ENCODE measurements around the gene ZNF668. TPM values are rescaled to one million over a fixed set of nuclear protein-coding genes. Genes with fewer than 3 reads are reported as not detected.

The ZNF668 gene
- total RNA-seq, 1 donor from 2014 or later = 19.7 TPM

DNA sequence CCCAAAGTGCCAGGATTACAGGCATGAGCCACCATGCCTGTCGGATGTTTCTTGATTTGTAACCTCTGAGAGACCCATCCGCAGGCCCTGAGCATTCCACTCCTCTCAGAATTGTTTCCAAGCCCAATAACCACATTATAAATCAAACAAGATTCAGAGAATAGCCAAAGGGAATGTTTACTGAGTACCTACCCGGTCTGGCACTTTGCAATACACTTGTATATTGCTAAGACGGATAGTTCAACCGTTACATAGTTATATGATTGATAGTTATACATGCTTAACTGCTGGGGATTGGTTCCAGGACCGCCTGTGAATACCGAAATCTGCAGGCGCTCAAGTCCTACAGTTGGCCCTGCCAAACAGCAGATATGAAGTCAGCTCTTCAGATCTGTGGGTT, 40.4 kb upstream of the ZNF668 start:
- Mint-ChIP-seq H3K27ac (ENCODE audit: unreplicated experiment) (no peak overlapping the region), H3K9me3 (no peaks in the 10 kb centered on the region), H3K27me3 (ENCODE audit: low read depth) (no peaks in the 10 kb centered on the region), H3K4me3 (peak overlapping the region; percentile 17), H3K4me1 (peaks cover 14% of the 10 kb centered on the region), H3K36me3 (ENCODE audit: low read depth) (peaks cover 3% of the 10 kb centered on the region)
- DNase-seq (ENCODE audit: low read depth, low spot score) = no peak
- no peak for TF ChIP-seq CTCF (conservative IDR thresholded peaks at IDR 0.05)

DNA sequence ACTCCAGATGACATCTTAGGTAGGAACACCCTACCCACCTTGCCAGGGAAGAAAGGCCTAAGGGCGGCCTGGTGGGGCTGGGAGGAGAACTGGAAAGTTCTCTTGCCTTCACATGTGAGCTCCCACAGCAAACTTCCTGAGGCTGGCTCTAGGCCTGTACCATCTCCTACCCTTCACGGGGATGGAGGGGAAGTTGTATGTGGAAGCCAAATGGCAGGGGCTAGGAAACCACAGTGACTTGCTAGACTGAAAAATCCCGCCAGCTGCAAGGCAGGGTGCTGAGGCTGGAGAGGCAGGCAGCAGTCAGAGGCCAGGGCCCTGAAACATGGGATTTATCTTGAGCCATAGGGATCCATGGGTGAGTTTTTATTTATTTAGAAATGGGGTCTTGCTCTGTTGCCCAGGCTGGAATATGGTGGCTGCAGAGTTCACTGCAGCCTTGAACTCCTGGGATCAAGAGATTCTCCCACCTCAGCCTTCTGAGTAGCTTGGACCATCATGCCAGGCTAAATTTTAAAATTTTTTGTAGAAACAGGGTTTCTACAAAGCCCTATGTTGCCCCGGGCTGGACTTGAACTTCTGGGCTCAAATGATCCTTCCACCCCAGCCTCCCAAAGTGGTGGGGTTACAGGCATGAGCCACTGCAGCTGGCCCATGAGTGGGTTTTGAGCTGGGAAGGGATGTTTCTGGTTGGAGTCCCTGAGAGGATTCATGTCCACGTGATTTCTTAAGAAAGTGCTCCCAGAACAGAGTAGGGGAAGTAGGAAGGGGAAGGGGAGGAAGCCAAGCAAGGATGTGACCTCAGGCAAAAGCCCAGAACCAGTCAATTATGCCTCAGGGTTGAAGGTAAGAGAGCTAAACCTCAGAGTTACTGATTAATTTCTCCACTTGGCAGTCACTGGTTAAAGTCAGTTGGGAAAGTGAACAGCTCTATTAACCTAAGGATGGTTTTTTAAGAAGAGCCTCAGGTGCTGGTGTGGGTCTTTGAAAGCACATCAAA, 39.4 kb upstream of the ZNF668 start:
- no peak overlapping the region for H3K27ac Mint-ChIP-seq (ENCODE audit: unreplicated experiment)
- H3K36me3 Mint-ChIP-seq (ENCODE audit: low read depth) = peaks cover 3% of the 10 kb centered on the region
- peak overlapping the region; percentile 68 for H3K4me3 Mint-ChIP-seq
- H3K9me3 Mint-ChIP-seq = no peaks in the 10 kb centered on the region
- no peak for DNase-seq (ENCODE audit: low read depth, low spot score)
- no peak for TF ChIP-seq CTCF (conservative IDR thresholded peaks at IDR 0.05)
- no peaks in the 10 kb centered on the region for H3K27me3 Mint-ChIP-seq (ENCODE audit: low read depth)
- H3K4me1 Mint-ChIP-seq = peaks cover 10% of the 10 kb centered on the region

- Mint-ChIP-seq H3K4me3 (peak overlapping the region; percentile 68), H3K4me1 (peaks cover 9% of the 10 kb centered on the region), H3K9me3 (no peaks in the 10 kb centered on the region), H3K36me3 (ENCODE audit: low read depth) (peaks cover 3% of the 10 kb centered on the region), H3K27me3 (ENCODE audit: low read depth) (no peaks in the 10 kb centered on the region), H3K27ac (ENCODE audit: unreplicated experiment) (no peak overlapping the region)
- no peak for DNase-seq (ENCODE audit: low read depth, low spot score)
- TF ChIP-seq CTCF (conservative IDR thresholded peaks at IDR 0.05) = no peak
These were observed 38.7 kb upstream of the ZNF668 start for GRCh38 chr16:31112711-31113110.

- H3K4me3 Mint-ChIP-seq = peak overlapping the region; percentile 73
- H3K4me1 Mint-ChIP-seq = peaks cover 13% of the 10 kb centered on the region
- TF ChIP-seq CTCF (conservative IDR thresholded peaks at IDR 0.05) = no peak
- no peaks in the 10 kb centered on the region for H3K27me3 Mint-ChIP-seq (ENCODE audit: low read depth)
- H3K9me3 Mint-ChIP-seq = no peaks in the 10 kb centered on the region
- no peak for DNase-seq (ENCODE audit: low read depth, low spot score)
- peaks cover 3% of the 10 kb centered on the region for H3K36me3 Mint-ChIP-seq (ENCODE audit: low read depth)
- H3K27ac Mint-ChIP-seq (ENCODE audit: unreplicated experiment) = no peak overlapping the region
These were observed 37.9 kb upstream of the ZNF668 start for GRCh38 chr16:31111881-31112466.

GRCh38 chr16:31110106-31111034, 36.3 kb upstream of the ZNF668 start:
- H3K9me3 Mint-ChIP-seq = no peaks in the 10 kb centered on the region
- peaks cover 3% of the 10 kb centered on the region for H3K36me3 Mint-ChIP-seq (ENCODE audit: low read depth)
- H3K4me1 Mint-ChIP-seq = peaks cover 16% of the 10 kb centered on the region

More at GRCh38 chr16:31110106-31111034, 36.3 kb upstream of the ZNF668 start:
- Mint-ChIP-seq H3K27ac (ENCODE audit: unreplicated experiment) (peak overlapping the region; percentile 35), H3K4me3 (peak overlapping the region; percentile 87), H3K27me3 (ENCODE audit: low read depth) (no peaks in the 10 kb centered on the region)
- TF ChIP-seq CTCF (conservative IDR thresholded peaks at IDR 0.05) = no peak
- DNase-seq (ENCODE audit: low read depth, low spot score) = no peak

Data from neural crest cell (in vitro differentiated cells).